DMS79 treated with DMSO at 0.1 percent for 48 hours (cell line): ENCODE results near the gene CDON.

Source experiments
- DNase-seq: peaks from one replicate; lab custom pipeline; 2025; lab: John Stamatoyannopoulos, UW

The CDON gene

DNA sequence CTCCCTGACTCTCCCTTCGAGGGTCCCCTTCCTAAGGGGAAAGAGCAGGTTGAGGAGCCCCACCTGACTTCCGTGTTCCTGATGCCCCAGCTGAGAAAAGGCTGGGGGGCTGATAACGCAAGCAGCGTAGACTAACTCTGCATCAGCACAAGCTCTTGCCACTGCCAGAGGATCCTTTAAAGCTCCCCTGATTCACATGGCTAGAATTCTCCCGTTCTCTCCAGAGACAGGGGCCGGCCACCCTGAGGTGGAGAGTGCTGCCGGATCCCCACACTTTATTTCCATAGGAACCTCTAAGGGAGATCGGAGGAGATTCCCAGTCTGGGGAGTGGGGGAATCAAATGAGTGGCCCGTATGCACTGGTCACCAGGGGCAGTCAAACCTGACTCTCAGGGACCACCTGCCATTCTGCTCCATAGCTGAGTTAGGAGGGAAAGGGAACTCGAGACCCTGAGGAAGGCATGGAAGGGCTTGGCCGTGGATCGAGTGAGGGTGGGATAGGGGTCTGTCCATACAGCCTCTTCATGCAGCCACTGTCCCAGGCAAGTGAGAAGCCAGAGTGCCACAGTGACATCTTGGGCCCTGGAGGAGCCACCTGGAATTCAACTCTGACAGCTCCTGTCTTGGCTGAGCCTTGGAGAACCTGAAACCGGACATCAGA lies 118.2 kb downstream of the CDON start:
- DNase-seq, result no peak

- DNase-seq, result no peak
Observed at GRCh38 chr11:125943661-125944349, 118.9 kb downstream of the CDON start.

DNA sequence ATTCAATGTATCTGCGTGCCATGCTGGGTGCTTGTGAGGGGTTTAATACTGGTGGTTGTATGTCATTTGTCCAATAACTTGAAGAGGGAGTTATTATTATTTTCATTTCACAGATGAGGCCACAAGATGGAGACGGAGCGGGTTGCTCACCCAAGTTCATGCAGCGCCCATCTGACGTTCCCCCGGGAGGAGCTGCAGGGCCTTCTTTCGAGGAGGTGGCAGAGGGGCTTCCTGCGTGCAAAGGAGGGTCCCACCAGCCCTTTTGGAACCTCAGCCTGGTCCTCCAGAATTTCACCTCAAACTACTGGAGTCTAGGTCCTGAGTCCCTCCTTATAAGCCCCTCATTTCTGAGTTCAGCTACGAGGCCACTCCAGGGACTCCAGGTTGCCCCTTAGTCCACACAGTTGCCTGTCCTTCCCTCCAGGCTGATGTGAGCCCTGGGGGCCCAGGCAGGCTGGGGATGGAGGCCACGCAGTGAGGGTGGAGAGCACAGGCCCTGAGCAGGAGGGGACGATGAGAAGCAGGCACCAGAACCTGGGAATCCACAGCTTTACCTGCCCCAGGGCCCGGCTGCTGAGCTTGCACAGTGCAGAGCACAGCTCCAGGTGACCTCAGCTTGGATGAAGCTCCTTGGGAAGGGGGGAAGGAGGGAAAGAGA lies 119.8 kb downstream of the CDON start:
- DNase-seq, result no peak

DNA sequence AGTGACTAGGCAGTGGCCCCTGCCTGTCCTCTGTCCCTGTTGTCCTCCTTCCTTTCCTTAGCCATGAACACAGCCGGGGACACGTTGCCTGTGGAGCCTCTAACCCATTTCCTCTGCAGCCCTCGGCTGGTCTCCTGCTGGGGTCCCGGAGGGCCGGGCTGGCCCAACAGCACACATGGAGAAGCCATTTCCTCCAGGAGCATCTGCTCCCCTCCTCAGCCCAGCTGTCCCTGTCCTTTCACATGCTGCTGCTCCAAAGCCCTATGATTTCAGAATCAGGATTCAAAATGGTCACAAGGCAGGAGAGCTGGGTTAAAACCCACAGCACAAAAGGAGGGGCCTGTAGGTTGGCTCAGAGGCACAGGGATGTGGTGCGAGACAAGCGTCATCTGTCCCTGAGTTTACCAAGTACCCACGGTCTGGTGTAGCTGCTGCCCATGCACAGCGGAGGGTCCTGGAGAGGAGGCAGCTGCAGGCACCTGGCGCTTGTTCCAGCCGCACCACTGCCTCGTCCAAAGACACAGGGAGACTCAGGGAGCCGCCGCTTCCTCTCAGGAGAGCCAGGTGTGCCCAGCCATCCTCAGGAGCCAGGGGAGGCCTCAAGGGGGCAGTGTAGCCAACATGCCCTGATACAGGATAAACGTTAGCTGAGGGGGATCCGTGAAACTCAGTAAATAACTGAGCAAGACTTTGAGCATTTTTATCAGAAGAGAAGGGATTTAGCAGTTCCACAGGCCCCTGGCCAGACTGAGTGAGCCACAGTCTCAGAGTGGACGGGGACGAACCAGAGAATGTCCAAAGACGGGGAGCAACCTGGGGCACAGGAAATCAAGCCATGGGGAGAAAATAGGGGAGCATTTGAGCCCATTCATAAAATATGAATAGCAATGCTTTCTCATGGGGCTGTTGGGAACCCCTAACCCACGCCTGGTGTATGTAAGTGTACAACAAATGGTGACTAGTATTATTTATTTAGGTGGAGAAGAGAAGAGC lies 120.8 kb downstream of the CDON start:
- DNase-seq, result peak; percentile 97

GRCh38 chr11:125941267-125941618 lies 121.4 kb downstream of the CDON start:
- DNase-seq, result no peak

GRCh38 chr11:125940145-125940544 lies 122.5 kb downstream of the CDON start:
- no peak for DNase-seq

- DNase-seq, result no peak
Observed at GRCh38 chr11:125939081-125939521, 123.6 kb downstream of the CDON start.

- DNase-seq, result no peak
Observed at GRCh38 chr11:125938418-125938817, 124.2 kb downstream of the CDON start.

DNA sequence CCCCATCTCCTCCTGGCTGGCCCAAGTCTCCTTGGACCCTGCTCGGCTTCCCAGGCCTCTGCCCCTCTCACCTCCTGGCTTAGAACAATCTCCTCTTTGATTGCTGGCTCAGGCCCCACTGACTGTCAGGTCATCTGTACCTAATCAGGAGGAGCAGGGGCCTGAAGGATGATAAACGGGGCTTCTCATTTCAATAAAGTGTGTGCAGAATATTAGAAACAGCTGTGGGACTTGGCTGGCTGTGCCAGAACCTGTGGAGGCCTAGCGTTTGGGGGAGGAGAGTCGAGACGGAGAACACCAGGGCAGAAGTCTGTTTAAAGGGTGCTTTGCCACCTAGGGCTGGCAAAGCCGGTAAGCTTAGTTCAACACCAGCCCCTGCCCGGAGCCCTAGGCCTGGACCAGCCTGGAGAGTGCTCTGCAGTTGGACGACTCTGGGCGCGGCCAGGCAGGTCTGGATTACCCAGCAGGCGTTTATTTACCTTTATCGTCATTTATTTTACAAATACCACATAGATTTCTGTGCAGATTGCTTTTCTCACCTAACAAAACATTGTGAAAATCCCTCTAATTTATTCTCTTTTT lies 127.0 kb downstream of the CDON start:
- DNase-seq, result no peak

GRCh38 chr11:125935056-125935455 lies 127.6 kb downstream of the CDON start:
- DNase-seq, result no peak

GRCh38 chr11:125934473-125934872 lies 128.2 kb downstream of the CDON start:
- no peak for DNase-seq

DNA sequence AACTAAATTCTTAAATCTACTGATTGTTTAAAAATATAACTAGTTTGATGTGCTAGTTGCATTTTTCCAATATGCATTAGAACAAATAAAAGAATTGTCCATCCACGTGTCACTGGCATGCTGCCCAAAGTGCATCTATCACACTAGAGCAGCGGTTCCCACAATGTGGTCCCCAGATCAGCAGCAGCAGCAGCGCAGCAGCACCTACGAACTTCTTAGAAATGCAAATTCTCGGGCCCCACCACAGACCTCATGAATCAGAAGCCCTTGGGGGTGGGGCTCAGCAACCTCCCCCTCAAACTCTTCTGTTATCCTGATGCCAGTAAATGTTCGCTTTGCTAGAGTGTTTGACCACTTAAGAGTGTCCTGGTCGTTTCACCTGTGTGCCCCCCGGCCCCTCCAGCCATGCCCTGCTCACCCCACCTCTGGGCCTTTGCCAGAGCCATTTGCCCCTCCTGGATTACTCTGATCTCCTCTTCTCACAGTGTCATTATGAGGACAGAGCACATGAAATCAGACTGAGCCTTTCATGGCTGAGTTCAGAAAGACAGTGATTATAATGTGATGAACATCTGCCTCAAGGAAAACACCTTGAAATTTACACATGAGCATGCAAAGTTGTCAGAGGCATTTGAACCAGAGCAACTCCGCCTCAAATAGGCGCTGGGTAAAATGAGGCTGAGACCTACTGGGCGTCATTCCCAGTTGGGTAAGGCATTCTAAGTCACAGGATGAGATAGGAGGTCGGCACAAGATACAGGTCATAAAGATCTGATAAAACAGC lies 129.4 kb downstream of the CDON start:
- DNase-seq, result no peak

DNA sequence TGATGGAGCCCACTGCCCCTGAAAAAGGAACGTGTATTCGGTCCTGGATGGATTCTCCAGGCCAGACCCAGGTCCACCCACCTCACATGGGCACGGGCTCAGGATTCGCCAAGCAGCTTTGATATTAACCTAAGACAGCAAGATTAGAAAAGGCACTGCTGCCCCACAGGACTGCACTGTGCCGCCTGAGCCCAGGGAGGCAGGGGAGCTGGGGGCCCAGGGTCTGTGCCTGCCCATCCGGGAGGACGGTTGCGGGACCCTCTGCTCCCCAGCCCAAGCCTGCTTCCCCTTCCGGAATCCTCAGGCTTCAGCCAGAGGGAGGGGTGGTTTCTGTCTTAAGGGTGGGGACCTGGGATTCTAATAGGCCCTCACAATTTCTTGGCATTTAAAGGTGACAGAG lies 130.4 kb downstream of the CDON start:
- no peak for DNase-seq

DNA sequence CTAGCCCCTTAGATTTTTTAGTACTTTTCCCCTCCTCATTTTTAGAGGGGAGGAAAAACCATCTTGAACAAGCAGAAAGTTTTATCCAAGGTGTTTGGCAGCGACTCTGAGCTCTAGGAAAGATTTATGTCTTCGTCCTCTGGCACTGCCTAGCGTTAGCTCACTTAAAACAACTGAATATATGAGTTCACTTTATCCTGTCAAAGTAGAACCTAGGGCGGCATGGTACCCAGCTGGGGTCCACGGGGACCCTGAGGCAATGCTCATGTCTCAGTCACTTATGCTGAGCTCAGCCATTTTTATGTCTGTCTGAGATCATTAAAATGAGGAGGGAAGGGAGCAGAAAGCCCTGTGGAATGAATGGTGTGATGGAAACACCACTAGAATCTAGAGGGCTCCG lies 131.0 kb downstream of the CDON start:
- DNase-seq, result no peak

DNA sequence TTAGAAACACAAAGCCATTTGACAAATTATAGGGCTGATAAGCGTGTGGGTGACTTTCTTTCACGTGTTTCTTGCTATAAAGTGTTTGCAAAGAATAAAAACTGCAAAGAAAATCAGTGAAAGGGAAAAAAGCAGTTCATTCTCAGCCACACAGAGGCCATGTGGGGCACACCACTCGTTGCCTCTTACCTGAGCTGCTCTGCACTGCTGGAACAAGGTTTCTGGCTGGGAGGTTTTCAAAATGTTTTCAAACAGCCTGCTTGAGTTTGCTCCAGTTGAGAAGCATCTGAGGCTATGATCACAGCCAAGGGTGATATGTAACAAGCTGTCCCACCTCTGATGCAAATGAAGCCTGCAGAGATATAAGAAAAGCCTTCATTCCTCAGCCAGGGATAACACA lies 131.6 kb downstream of the CDON start:
- DNase-seq, result no peak

DNA sequence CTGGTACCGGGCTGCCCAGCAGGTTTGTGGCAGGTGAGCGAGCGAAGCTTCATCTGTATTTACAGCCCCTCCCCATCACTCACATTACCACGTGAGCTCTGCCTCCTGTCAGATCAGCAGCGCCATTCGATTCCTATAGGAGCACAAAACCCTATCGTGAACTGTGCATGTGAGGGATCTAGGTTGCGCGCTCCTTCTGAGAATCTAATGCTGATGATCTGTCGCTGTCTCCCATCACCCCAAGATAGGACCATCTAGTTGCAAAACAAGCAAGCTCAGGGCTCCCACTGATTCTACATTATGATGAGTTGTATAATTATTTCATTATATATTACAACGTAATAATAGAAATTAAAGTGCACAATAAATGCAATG lies 132.6 kb downstream of the CDON start:
- DNase-seq, result no peak

- DNase-seq, result no peak
Observed at GRCh38 chr11:125929445-125930075, 133.1 kb downstream of the CDON start.

- no peak for DNase-seq
Observed at GRCh38 chr11:125926682-125927081, 136.0 kb downstream of the CDON start.

DNA sequence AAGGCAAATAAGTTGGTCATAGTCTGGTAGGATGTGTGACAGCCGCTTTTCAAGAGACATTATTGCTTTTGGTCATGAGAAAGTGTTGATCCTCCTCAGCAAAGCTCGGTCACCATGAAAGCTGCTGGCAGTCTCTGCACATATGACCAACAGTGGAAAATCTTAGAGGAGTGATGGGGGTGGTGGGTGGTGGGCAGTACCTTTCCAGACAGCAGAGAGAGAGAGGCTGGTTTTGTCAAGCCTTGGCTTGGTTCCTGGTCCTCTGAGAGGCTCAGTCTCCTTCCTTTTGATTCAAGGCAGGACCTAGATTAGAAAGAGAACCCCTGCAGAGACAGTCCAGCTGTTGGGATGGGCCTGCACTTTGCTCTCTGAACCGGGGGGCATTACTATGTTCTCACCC lies 136.9 kb downstream of the CDON start:
- no peak for DNase-seq

- DNase-seq, result no peak
Observed at GRCh38 chr11:125925247-125925740, 137.4 kb downstream of the CDON start.
